GM18526 (cell line): ENCODE data around the gene TECPR1.

Experiments
- POLR2A ChIP-seq: IDR thresholded peaks from 3 replicates; pipeline ENCODE4 v1.6.1; 2011; ENCODE audit not compliant: insufficient read length; ENCODE audit errors: extremely low read depth

TECPR1 gene

DNA sequence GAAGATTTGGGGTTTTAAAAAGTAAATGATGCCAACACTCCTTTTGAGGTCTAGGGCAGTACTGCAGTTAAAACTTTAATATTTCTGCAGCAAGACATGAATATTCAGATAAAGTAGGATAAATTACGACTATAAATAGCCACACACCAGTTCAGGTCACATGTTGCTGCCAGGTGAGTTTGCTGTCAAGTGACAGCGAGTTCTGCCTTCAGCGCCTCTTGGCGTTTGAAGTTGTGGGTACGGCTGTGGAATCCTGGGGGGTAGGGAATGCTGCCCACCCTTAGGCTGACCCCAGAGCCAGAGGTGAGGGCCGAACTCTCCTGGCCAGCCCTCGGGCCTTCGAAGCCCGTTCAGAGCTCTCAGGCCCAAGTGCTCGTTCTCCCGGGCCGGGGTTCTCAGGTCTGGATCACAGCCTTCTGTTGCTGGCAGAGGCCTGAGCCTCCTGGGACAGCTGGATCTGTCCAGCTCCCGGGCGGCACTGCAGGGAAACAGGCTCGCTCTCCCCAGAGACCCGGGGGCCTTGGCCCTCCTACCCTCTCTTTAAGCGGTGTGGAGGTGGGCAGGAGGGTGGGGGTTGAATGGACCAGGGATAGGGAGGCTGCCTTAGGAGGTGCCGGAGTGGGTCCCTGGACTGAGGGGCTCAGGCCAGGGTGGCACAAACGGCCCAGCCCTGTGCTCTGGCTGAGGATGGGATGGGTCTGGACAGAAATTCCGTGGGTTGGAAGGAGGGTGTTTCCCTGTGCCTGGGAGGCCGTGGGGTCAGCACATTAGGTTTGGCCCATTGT, 34.9 kb upstream of the TECPR1 start:
- no peak for TF ChIP-seq POLR2A

DNA sequence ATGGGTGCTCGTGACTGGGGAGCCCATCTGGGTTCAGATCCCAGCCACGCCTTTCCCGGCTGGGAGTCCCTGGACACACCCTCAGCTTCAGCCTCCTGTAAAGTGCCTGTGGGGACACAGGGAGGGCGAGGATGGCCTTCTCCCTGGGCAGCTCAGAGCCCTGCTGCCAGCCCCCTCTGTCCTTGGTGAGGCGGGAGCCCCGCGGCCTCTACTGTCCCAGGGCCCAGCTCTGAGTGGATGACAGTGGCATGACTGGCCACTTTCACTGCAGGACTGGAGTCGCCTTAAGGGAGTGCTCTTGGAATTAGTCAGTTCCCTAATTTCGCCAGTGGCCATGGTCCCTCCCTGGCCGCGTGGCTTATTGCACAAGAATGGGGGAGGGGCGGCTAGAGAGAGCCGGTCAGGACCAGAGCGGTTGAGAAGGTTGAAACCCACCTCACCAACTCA, 34.1 kb upstream of the TECPR1 start:
- TF ChIP-seq POLR2A, result no peak

DNA sequence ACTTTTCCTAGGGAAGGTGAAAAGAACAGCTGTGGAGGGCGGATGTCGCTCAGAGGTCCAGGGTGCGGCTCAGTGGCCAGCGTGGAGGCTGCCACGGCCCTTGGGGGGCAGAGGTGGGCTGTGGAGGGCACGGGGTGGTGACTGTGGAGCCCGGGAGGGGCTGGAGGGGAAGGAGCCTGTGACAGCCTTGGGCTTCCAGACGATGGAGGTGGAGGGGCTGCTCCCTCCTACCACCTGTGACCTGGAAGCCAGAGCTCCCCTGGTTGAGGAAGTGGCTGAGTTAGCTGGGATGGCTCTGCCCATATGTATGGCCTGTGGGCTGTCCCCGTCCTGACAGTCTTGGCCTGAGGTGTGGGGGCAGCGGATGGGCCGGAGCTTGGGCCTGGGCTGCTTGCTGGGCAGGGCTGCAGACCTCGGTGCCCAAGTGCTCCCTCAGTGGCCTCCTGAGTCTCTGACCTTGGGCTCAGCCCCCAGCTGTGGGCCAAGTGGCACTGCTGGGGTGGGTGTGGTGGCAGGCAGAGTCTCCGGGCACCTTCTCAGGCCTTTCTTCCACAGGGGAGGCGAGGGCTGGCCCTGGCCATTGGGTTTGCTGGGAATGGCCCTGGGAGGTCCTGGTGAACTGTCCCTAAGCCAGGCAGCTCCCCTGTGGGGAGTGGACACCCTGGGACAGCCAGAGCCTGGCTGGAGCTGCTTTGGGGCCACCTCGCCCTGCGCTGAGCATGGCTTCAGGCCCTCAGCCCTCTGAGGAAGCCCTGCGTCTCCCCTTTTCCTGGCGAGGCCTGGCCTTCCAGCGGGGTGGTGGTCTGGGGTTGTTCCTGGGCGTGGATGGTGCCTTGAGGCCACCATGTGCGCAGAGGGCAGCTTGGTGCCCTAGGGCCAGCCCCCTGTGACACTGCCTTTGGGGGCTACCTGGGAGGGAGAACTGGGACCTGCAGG, 33.4 kb upstream of the TECPR1 start:
- no peak for TF ChIP-seq POLR2A

DNA sequence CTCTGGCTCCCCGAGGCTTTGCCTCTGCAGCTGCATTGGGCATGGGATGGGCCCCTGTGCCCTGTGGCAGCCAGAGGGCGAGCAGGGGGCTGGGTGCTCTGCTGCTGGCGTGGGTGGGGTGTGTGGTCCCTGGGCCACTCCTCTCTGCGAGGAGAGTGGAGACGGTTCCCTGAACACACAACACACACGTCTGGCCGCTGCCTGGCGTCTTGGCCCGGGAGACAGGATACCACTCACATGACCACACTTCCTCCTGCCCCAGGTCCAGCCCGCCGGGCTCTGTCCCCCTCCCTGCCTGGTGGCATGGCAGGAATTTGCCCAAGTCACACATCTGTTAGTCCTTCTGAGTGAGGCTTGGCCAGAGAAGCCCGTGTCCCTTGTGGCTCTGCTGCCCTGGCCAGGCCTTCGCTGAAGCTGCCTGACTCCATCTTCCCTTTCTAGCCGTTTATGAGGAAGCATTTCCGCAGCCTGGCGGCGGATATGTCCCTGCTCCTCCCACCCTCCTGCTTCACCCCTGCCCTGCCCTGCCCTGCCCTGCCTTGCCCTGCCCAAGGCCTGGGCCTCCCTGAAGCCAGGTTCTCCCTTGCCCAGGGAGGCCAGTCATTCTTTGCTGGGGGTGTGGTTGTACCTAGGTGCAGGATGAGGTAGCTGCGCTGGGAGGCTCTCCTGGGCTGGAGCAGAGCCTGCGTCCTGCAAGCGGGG, 32.5 kb upstream of the TECPR1 start:
- TF ChIP-seq POLR2A, result no peak

DNA sequence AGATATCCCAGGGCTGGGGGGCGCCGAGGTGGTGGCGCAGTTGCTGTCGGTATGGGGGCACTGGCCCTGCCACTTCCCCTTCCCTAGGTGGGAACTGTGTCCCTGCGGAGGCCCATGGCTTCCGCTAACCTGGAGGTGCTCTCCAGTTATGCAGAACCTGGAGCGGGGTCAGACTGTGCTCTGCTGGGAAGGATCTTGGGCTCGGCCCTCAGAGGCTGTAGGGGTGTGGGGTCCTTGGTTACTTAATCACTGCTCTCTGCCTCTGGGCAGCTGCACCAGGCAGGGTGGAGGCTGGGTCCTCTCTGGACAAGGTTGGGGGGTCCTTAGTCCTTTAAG, 31.8 kb upstream of the TECPR1 start:
- no peak for TF ChIP-seq POLR2A

DNA sequence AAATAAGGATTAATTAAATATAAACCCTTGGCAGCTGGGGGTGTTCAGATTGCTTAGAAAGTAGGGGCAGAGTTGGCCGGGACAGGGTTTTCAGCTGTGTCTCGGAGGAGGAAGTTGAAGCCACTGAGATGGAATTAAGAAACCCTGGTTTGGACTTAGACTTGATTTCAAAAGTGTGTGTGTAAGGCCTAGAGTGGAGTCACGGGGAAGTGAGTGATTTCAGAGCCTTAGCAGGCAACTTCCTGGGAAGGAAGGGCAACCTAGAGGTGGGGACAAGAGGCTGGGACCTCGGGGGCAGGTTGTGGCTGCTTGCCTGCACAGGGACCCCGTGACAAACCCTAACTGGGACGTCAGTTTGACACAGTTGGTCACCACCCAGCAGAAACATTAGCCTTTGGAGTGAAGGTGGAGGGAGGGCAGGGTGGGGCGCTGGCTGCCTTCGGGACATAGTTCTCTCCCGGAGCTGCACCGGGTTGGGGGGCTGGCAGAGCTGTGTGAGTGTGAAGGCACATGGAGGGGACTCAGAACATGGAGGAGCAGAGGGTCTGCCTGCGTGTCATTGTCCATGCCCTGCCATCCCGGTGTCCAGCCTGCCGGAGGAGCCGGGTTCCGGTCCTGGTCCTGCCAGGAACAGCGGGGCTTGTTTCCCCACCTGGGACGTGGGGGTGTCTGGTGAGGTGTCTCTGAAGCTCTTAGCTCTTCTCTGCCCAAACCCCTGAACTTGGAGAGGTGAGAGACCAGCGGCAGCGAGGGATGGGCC, 31.3 kb upstream of the TECPR1 start:
- no peak for TF ChIP-seq POLR2A

DNA sequence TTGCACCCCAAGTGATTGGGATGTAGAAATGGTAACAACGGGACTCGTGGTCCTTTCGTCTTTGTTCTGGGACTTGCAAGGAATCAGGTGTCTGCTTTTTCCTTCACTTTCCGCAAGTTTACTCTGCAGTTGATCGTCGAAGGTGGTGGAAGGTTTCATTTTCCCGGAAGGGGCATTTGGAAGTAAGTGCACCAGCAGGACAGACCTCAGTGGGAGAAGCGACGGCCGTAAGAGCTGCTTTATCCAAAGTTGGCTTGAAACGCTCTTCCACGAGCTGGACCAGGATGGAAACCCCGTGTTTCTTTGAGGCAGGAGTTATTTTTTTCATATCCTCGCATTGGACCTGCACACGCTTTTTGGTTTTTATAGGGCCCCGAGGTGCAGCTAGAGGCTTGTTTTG, 30.7 kb upstream of the TECPR1 start:
- no peak for TF ChIP-seq POLR2A

DNA sequence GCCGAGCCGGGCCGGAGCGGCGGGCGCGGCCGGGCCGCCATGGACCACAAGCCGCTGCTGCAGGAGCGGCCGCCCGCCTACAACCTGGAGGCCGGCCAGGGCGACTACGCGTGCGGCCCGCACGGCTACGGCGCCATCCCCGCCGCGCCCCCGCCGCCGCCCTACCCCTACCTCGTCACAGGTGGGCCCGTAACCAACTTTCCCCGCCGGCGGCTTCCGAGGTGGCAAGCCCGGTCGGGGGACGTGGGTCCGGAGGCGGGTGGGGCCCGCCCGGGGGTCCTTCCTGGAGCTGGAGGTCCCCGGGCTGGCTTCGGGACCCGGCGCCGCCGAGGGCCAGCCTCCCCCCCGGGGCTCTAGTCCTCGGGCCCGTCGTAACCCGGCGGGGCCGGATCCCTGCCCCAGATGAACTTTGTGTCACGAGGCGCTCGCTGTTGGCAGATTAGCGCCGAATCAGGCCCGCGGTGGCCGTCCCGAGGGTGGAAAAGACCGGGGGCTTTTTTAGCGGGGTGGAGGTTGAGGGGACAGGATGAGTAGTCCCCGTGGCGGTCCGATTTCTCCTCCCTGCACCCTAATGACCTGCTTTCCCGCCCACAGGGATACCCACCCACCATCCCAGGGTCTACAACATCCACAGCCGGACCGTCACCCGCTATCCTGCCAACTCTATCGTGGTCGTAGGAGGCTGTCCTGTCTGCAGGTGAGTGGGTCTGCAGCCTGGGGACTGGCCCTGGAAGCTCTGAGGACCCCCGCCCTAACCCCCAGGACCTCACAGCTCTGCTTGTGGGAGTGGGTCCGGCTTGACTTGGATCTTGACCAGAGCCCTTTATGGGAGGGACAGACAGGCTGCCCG, 29.9 kb upstream of the TECPR1 start:
- no peak for TF ChIP-seq POLR2A

DNA sequence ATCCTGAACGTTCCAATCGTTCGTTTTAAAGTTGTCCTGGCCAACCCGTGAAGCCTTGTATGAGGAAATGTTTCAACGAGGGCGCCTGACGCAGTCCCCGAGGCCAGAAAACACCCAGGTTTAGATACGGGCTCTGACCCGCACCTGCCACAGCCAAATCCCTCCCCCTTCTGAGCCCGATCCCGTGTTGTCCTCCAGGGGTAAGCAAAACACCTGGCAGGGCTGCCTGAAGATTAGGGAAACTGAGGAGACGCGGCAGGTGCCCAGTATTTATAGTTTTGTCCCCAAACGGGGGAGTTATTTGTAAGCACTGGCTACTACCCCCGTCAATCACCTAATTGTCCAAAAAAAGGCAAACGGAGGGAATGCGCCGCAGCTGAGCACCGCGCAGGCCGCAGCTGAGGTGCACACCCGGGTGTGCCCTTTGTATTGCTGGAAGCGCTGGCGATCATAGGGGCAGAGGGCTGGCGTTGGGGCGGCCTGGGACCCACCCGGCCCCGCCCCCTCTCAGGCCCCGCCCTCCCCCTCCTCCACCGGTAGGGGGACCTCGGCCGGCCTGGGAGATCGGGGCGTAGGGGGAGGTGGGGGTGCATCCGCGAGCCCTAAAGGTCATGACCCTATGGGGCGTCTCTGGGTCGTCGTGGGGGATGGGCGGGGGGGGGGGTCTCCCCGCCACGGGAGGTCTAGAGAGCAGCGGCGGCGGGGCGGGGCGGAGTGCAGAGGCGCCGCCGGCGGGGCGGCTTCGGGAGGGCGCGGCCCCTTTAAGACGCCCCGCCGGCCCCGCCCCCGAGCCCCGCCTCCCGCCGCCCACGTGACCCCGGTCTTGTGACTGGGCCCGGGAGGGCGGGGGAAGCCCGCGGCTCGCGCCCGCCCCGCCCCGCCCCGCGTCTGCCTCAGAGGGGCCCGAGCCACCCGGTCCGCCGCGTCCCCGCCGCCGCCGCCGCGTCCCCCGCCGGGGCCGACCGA, 29.0 kb upstream of the TECPR1 start, which contains the start of gene BRI3:
TSS of gene BRI3 (plus strand) at position 896 of the 966 bp plus-strand sequence. CDS start 110 bp downstream, outside the sequence.
- peak; percentile 59 for TF ChIP-seq POLR2A

DNA sequence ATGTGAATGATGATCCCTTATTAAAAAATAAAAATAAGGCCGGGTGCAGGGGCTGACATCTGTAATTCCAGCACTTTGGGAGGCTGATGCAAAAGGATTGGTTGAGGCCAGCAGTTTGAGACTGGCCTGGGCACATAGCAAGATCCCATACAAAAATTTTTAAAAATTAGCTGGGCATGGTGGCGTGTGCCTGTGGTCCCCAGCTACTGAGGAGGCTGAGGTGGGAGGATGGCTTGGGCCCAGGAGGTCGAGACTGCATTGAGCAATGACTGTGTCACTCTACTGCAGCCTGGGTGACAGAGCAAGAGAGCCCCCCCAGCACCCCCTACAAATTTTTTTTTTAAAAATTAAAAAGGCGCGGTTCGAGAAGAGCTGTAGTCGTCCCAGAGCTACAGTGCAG, 28.3 kb upstream of the TECPR1 start:
- no peak for TF ChIP-seq POLR2A

DNA sequence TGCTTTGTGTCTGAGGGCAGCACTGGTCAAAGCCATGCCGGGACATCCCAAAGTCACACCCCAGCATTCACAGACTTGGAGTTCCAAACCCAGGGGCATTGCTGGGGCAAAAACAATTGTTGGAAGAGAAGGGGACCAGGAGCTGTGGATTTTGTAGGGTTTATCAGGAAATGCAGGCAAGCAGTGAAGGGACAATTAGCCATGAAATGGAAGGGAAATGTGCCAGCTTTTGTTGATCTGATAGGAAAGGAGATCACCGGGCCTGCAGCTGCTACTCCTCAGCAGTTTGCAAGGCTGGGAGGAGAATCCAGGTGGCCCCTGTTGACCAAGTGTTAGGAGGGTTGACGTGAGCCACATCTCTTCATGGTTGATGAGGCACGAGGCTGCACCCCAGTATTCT, 26.9 kb upstream of the TECPR1 start:
- no peak for TF ChIP-seq POLR2A

DNA sequence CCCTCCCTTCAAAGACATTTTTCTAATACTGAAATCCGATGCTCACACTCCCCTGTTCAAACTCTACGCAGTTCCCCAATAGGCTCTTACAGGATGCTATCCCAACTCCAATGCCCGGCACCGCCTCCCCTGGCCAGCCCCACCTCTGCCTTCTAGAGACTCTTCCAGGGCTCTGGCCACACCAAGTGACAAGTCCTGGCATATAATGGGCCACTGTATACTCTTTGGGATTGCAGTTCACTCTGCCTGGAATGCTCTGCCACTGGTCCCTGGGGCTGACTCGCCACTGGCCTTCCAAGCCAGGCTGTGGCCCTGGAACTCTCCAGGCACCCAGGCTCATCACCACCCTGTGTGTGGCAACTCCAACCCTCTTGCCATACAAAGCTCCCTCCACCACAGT, 26.4 kb upstream of the TECPR1 start:
- no peak for TF ChIP-seq POLR2A
